DMS153 (cell line): Measurements from ENCODE around the gene NGRN.
"Not testable (repeated sequence)": the region's sequence is repeated elsewhere in the genome, so short reads cannot be mapped to it uniquely, and the experiment has no call there.

ENCODE experiments used
- DNase-seq: peaks from one replicate; lab custom pipeline; 2025; lab: John Stamatoyannopoulos, UW

The NGRN gene

GRCh38 chr15:90281637-90282036 is 16.2 kb downstream of the NGRN start:
- not testable (repeated sequence) for DNase-seq

DNA sequence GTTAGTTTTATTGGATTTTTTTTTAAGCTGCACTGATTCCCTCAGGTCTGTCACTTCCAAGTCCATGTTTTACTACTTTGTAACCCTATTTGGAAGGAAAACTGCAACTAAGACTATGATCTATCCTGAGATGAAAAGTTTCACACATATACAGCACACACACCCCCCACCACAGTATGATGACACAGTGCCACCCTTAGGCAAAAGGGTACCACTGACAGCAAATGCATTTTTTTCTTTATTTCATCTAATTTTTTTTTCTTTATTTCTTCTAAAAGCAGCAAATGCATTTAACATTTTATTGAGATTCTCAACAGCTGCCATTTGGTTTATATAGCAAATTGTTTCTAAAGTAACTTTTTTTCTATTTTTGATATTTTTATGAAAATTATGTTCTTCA is 21.2 kb downstream of the NGRN start:
- no peak for DNase-seq

GRCh38 chr15:90287101-90287500 is 21.6 kb downstream of the NGRN start:
- DNase-seq = no peak

- no peak for DNase-seq
Measured at GRCh38 chr15:90287946-90288345, 22.5 kb downstream of the NGRN start.

DNA sequence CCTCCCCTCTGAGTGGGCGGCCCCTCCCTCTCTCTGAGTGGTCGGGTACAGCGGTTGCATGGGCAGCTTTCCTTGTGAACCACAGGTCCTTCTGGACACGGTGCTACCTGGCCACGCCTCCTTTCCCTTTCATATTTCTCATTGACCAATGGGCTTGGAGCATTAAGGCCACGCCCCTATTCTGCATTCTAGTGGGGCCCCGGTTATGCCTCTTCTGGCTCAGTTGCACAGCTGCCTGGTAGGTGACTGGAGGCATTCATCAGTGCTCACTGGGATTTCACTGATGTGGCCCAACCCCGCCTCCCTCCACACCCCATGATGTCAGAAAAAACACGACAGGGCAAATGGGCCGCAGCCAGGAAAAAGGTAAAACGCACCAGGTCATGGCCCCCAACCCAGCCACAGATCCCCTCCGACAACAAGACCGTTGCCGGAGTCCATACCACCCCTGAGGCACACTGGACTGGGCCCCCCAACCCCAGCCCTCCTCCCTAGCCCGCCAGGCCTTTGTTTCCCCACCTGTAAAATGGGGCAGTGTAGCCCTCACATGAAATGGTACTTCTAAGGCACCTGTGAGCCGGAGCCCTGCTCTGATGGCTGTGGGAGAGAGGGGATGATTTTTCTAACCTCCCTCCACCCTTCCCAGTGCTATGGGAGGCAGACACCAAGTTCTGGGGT is 26.3 kb downstream of the NGRN start:
- DNase-seq = peak; percentile 4

GRCh38 chr15:90293040-90293810 is 27.8 kb downstream of the NGRN start:
- peak; percentile 86 for DNase-seq

DNA sequence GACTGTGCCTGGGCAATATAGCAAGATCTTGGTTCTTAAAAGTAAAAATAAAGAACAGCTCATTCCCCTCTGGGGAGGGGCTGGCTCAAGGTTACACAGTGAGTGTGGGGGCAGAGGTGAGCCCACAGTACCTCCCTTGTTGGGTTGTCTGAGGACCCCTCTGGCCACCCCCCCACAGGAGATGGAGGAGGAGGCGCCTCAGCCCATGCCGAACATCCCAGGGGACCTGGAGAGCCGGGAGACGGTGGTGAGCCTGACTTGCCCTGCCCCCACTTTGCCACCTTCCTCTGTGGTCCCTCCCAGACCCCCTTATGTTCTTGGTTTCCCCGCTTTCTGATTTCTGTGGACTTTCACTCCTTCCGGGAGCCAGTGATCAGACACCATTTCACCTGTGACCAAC is 28.7 kb downstream of the NGRN start:
- no peak for DNase-seq

- no peak for DNase-seq
Measured at GRCh38 chr15:90294601-90295269, 29.3 kb downstream of the NGRN start.

DNA sequence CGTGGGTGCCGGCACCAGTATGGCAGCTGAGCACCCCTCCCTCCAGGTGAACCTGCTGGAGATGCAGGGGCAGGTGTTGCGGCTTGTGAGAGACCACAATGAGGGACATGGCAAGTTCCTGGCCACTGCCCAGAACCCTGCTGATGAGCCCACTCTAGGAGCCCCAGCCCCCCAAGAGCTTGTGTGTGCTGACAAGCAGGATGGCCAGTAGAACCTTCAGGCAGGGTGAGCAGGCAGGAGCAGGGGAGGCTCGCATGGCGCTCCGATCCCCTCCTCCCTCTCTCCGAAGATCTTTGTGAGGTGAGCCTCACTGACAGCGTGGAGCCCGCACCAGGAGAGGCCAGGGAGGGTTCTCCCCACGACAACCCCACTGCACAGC is 29.8 kb downstream of the NGRN start:
- no peak for DNase-seq

DNA sequence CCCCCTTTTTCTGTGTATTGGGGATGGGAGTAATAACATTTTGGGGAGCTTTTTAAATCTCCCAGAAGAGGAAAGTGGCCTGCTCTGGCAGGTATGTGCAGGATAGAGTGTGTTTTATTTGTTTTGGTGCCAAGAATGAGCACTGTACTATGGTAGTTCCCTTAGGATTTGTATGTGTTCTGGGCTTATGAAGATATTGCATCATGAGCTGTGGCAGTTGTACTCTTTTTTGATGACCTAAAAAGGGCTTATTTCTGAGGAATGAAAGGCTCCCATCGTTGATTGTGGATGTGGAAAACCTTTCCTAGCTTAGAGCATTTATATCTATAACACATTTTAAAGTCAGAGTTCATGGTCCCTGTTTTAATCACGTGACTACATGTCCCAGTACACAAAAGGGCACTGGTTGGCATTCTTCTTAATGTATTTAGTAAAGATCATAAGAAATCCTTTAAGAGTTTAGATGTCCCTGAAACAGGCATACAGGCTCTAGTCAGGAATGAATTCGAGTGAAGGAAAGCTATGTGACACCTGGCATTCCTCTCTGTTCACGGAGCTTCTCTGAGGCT is 30.9 kb downstream of the NGRN start:
- not testable (repeated sequence) for DNase-seq

- no peak for DNase-seq
Measured at GRCh38 chr15:90297021-90297420, 31.5 kb downstream of the NGRN start.

DNA sequence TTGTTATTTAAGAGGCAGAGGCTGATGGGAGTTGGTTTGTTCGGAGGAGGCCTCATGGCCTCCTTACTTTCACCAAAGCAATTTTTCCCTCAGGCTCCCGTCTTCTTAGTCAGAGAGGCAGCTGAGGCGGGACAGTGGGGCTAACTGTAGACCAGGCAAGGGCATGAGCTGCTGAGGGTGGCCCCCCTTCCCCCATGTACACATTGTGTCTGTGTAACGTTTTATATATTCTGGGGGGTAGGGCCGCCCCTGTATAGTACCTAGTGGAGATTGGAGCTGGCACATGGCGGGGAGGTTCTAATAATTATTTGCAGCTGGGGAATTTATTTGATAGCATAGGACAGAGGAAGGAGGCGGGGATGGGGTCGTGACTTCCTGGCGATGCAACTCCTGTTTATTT is 35.1 kb downstream of the NGRN start:
- DNase-seq = no peak

GRCh38 chr15:90300988-90301706 is 35.7 kb downstream of the NGRN start:
- DNase-seq = no peak

DNA sequence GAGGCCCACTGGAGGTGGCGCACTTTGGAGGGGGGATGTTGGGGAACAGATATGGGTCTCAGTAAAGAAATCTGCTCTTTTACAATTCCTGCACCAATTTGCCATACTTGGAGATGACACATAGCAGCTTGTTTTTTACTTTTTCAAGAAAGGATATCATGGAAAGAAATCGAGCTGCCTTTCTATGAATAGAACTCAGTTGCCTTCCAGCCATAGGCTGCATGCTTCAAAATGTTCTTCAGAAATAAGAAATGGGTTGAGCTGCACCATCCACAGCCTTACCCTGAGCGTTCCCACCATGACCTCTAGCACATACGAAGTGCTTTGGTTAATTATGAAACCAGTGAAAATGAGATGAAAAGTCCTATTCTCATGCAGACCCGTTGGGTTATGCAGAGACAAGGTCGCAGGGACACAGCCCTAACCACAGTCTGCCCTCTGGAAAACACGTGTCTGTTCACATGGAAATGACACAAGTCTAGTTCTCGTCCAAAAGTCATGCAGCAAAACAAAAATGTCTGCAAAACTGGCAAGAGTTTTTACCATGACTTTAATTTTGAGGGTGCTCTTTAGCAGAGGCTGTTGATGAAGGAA is 36.3 kb downstream of the NGRN start:
- DNase-seq = no peak

DNA sequence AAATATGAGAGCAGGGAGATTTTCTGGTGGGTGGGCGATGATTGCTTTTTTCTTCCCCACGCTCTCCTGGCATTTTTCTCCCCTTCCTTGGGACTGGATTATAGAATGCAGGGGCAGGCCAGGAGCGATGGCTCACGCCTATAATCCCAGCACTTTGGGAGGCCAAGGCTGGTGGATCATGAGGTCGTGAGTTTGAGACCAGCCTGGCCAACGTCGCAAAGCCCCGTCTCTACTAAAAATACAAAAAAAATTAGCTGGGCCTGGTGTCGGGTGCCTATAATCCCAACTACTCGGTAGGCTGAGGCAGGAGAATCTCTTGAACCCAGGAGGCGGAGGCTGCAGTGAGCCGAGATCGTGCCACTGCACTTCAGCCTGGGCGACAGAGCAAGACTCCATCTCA is 39.9 kb downstream of the NGRN start:
- DNase-seq = not testable (repeated sequence)

GRCh38 chr15:90305932-90306331 is 40.5 kb downstream of the NGRN start:
- DNase-seq = no peak

DNA sequence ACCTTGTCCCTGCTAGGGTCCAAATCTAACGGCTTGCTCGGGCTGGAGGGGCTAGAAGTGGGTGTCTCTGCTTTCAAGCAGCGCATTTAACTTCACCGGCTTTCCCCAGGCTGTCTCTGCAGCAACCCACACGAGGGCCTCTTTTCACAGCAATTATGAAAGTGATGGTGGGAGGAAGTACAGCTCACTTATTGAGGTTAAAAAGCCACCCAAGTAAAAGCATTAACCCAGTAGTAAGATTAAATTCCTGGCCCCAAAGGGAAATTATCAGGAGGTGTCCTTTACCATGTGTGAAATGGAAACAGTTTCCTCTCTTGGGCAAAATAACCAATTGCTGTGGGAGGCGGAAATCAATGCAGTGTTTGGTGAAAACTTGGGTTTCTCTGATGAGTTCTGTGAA is 41.1 kb downstream of the NGRN start:
- DNase-seq = no peak

GRCh38 chr15:90307661-90308060 is 42.2 kb downstream of the NGRN start:
- DNase-seq = no peak

DNA sequence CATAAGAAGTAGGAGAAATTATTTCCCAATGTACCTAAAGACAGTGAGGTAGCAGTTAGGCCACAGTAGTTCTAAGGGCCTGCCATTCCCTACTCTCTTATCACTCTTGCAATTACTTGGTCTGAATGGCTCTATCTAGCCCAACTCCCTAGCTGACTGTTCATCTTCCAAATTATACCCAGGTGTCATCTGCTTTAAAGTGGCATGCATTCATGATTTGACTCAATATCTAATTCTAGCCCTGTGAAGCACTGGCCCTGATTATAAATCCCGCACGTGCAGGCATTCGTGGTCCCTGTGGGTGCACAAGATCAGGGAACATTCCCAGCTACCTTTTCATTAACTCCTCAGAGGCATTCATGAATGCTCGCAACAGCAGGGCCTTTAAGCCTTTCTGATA is 43.5 kb downstream of the NGRN start:
- DNase-seq = no peak

- no peak for DNase-seq
Measured at GRCh38 chr15:90315278-90315982, 50.0 kb downstream of the NGRN start.

GRCh38 chr15:90316139-90316538 is 50.7 kb downstream of the NGRN start:
- no peak for DNase-seq
